PFSK-1 (cell line): Measurements from ENCODE around the gene INSYN2B.

Experiments used
- POLR2AphosphoS5 ChIP-seq: IDR thresholded peaks from 2 replicates; pipeline ENCODE4 v1.6.1; 2012; ENCODE audit warnings: low read depth, mild to moderate bottlenecking, control low read depth, low read length, moderate library complexity
- TF ChIP-seq, protein P1 (sequence below), 2 experiments: IDR thresholded peaks; 2 replicates each; pipeline versions ENCODE4 v1.6.1 to v1.8.0; 2011 to 2012; ENCODE audit warnings: low read depth in 2 of 2, low read length in 2 of 2, control low read depth in 1 of 2, inconsistent platforms in 1 of 2, mild to moderate bottlenecking in 1 of 2, moderate library complexity in 1 of 2; ENCODE audit not compliant: insufficient read depth in 1 of 2

DNA sequence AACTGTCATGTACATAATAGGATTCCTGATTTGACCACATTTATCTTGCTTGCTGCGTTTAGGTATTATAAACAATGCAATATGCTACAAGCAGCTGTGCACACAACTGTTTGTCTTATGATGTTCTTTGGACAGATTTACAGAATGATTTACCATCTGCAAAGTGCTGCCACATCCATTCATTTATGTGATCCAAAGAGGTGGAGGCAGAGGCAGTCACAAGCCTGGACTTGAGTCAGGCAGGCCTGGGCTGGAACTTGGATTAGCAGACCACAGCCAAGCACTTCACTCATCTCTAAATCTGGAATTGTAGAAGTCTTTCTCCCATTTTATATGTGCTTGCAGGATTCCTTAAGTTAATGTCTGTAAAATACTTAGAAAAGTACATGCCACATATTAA, 149.0 kb downstream of the INSYN2B start:
- TF ChIP-seq, protein P1, sequence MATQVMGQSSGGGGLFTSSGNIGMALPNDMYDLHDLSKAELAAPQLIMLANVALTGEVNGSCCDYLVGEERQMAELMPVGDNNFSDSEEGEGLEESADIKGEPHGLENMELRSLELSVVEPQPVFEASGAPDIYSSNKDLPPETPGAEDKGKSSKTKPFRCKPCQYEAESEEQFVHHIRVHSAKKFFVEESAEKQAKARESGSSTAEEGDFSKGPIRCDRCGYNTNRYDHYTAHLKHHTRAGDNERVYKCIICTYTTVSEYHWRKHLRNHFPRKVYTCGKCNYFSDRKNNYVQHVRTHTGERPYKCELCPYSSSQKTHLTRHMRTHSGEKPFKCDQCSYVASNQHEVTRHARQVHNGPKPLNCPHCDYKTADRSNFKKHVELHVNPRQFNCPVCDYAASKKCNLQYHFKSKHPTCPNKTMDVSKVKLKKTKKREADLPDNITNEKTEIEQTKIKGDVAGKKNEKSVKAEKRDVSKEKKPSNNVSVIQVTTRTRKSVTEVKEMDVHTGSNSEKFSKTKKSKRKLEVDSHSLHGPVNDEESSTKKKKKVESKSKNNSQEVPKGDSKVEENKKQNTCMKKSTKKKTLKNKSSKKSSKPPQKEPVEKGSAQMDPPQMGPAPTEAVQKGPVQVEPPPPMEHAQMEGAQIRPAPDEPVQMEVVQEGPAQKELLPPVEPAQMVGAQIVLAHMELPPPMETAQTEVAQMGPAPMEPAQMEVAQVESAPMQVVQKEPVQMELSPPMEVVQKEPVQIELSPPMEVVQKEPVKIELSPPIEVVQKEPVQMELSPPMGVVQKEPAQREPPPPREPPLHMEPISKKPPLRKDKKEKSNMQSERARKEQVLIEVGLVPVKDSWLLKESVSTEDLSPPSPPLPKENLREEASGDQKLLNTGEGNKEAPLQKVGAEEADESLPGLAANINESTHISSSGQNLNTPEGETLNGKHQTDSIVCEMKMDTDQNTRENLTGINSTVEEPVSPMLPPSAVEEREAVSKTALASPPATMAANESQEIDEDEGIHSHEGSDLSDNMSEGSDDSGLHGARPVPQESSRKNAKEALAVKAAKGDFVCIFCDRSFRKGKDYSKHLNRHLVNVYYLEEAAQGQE (IDR thresholded peaks at IDR 0.05; ENCODE audit: insufficient read depth in 1 of 2, low read depth in 2 of 2, low read length in 2 of 2): no peak
- no peak for TF ChIP-seq POLR2AphosphoS5
